Activated CD4-positive, alpha-beta T cell treated with anti-CD3 and anti-CD28 coated beads for 1 hour (primary cell): ENCODE data around the gene MYO1H.
"Not testable (repeated sequence)": the region's sequence is repeated elsewhere in the genome, so short reads cannot be mapped to it uniquely, and the experiment has no call there.

Source experiments
- DNase-seq: peaks from one replicate; pipeline ENCODE4 v3.0.0-alpha.2; 2020

Gene MYO1H

GRCh38 chr12:109451400-109451799, 103.7 kb downstream of the MYO1H start:
- no peak for DNase-seq

GRCh38 chr12:109452489-109452888, 104.8 kb downstream of the MYO1H start:
- DNase-seq = no peak

DNA sequence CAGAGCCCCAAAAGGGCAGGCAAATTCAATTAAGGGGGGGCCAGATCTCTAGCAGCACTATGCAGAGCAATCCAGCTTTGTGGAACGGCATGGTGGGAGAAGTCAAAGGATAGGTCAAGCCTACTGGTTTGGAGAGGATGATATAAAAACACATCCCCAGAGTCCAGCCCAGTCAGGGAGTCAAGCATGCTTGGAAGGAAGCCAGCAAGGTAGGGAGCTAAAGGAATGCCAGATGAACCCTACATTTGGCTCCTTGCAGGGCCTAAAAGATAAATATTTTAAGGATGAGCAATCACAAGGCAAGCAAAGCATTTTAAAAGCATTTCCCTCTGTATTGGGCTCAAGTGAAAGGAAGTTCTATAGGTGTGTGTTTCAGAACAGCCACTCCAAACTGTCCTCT, 108.0 kb downstream of the MYO1H start:
- DNase-seq = no peak

DNA sequence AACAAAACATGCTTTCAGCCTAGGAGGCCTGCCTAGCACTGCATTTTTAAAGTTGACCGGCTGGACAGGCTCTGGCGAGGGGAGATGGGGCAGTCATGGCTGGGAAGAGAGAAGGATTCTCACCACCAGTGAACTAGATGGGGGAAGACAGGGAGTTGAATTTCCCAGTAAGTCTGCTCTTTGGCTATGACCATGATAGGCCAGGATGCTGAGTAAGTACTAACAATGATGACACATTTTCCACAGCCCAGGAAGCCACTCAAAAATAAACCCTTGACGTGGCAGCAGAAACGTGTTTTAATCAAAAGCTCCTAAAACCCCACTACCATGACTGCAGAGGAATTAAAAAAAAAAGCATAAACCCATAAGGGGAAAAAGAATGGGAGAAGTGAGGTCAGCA, 110.4 kb downstream of the MYO1H start:
- DNase-seq = no peak

DNA sequence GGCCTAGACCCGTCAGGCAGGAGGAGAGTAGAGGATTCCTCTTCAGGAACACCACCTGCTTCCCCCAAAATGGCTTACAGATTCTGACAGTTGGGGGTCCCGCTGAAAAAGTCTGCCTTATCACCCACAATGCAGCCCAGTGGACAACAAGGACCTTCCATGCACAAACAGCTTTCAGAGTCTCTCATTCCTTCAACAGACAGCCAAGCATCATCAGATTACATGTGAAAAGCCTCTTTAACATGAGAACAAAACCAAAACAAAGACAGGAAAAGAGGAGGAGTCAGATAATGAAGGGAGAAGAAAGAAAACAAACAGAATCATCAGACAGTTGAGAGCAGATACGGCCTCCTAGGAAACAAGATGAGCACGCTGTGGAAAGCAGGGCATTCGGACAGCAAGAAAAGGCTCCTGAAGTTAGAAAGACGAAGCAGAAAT, 111.1 kb downstream of the MYO1H start:
- DNase-seq = no peak

GRCh38 chr12:109459247-109459646, 111.5 kb downstream of the MYO1H start:
- no peak for DNase-seq

- DNase-seq = no peak
These were observed 112.8 kb downstream of the MYO1H start for GRCh38 chr12:109460538-109460937.

- DNase-seq = no peak
These were observed 113.5 kb downstream of the MYO1H start for GRCh38 chr12:109461049-109461845.

- DNase-seq = no peak
These were observed 114.4 kb downstream of the MYO1H start for GRCh38 chr12:109461846-109462756.

DNA sequence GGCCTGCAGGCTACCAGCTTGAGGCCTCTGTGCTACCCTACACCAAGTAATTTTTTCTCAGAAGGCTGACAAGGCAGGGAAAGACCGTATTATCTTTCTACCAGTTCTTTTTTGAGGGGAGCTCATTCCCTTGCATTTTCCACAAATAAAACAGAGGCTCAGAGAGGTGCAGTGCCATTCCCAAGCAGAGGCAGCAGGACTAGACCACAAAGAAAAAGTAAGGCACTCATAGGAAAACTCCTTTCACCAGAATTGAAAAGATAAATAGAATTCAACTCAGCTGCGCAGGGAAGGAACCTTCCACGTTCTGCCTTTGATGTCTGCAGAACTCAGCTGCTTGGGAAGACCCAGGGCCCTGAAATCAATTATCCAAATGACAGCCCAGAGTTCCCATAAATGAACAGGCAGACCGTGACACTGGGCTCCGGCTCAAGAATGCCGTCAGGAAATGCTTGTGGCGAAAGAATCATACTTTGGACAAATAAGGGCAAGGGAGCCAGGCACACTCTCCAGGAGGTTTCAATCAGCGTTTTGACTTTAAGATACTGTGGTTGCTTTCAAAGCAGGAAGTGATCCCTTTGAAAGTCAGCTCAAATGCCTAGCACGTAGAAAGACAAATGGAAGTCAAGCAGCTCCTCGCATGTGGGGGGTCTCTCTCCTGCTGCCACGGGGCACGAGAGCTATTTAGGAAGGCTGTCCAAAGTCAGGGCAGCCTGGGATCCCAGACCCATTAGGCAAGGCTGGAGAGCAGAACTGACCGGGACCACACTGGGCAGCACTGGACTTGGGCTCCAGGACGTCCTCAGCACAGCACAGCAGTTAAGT, 115.4 kb downstream of the MYO1H start:
- DNase-seq = no peak

GRCh38 chr12:109463756-109464155, 116.1 kb downstream of the MYO1H start:
- DNase-seq = no peak

DNA sequence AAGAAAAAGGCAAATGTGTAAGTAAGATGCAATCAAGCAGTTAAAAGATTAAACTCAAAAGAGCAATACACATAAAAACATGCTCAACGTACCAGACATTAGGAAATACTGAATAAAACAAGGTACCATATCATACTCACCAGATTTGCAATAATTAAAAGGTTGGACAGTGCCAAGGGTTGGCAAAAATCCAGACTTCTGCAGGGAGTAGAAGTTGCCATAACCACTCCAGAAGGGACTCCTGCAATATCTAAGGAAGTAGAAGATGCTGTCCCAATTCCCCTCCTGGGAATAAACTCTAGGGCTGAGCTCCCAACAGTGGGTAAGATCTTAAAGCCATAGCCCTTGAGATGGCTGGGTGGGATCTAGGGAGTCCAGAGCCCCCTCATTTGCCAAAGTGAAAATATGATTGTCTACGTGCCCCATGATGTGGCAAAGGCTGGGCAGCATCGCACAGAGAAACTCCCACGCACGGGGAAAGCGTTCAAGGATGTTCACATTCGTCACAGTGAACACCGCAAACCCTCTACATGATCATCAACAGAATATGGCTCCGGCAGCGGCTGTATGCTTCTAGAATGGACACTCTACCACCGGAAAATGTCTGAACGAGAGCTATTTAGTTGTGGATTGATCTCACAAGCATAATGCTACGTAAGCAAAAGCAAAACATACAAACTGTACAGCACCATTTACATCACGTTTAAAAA, 117.1 kb downstream of the MYO1H start:
- no peak for DNase-seq

DNA sequence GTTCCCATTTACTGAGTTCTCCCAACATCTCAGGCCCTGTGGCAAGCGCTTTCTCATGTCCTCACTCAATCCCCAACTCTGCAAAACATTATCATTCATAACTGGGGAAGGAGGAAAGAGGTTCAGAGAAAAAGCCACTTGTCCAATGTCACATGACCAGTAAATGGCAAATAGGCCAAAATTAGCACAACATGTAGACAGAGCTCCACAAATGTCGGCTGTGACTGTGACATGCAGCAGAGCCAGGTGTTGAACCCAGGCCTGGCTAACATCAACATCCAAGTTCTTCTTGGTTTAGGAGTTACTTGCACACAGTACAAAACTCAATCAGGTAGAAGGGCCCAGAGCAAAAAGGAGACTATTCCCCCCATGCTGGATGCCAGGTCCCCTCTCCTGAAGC, 118.6 kb downstream of the MYO1H start:
- no peak for DNase-seq

DNA sequence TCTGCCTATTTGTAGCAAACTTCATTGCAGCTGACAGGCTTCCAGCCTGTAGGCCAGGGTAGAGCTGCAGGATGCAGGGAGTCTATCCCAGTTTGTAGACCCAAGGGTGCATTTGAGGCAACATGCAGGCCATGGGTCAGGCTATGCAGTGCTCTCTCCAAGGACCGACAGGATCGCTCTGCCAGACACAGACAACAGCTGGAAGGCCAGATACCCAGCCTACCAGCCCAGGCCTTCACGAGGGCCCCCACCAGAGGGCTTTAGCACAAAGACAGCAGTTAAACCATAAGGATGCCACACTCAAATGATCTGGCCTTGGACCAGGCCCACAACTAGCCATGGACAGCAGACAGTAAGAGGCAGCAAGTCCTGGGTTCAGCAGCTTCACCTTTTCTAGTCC, 119.1 kb downstream of the MYO1H start:
- no peak for DNase-seq

GRCh38 chr12:109467978-109468676, 120.4 kb downstream of the MYO1H start:
- DNase-seq = no peak

DNA sequence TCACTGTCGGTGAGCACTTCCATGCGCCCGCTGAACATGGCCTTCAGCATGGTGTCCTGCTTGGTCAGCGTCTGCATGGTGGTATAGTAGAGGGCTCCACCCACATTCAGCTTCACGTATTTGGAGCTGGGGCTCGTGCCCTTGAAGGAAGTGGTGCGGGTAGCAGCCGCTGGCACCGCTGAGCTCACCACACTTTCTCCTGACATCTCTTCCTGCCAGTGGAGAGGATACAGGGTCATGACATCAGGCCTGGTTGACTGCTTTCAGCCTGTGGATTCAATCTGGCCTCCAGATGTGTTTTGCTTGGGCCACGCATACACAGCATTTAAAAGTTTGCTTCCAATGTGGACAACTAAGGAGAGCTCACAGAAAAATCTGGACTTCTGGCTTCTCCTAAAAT, 121.8 kb downstream of the MYO1H start:
- no peak for DNase-seq

- DNase-seq = no peak
These were observed 125.3 kb downstream of the MYO1H start for GRCh38 chr12:109473006-109473405.

DNA sequence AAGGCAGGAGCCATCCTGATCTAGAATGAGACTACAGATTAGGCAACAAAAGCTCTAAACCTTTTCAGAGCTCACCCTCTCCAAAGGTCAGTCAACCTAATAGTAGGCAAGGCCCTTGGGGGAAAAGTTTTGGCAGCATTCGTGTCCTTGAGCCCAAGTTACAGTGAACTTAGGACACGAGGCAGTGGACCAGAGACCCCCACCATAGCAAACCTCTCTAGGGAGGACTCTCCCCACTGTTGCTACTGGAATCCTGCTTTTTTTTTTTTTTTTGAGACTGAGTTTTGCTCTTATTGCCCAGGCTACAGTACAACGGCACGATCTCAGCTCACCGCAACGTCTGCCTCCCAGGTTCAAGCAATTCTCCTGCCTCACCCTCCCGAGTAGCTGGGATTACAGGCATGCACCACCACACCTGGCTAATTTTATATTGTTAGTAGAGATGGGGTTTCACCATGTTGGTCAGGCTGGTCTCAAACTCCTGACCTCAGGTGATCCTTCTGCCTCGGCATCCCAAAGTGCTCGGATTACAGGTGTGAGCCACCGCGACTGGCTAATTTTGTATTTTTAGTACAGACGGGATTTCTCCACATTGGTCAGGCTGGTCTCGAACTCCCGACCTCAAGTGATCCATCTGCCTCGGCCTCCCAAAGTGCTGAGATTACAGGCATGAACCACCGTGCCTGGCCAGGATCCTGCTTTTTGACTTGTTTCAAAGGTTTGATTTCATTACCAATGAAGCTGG, 126.0 kb downstream of the MYO1H start:
- not testable (repeated sequence) for DNase-seq

DNA sequence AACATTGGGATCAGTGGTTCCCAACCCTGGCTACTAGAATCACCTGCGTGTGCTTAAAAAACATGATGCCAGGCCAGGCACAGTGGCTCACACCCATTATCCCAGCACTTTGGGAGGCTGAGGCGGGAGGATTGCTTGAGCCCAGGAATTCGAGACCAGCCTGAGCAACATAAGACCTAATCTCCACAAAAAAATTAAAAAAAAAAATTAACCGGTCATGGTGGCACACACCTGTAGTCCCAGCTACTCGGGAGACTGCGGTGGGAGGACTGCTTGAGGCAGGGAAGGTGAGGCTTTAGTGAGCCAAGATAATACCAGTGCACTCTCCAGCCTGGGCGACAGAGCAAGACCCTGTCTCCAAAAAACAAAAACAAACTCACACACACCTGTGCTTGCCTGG, 127.4 kb downstream of the MYO1H start:
- no peak for DNase-seq

DNA sequence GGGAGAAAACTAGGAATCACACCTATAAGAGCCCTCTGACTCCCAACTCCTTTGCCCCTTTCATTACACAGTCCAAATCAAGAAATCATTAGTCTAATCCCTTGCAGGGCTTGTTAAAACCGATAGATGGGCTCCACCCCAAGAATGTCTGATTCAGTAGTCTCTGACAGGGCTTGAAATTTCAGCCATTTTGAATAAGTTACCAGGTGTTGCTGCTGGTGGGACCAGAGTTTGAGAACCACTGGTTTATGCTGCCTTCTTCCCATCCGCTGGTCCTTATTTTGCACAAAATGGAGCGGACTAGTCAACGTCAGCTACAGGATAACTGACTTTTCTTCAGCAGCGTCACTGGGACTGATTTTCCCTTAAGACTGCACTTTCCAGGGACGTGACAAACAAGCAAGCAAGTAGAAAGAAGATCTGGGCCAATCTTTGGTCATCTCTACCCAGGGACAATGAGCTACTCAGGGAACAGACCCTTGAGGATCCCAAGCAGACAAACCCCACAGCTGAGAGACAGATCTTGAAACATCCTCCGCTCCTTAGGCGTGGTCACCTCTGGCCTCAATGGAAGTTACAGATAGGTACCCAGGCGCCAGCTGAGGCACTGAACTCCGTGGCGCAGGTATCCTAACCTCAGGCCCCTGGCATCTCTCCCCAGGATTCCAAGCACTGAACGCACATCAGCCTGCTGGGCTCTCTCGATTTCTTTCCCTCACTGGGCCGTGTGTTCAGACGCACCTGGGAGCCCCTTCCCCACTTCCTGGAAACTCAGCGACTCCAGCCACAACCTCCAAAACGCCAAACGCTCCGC, 128.5 kb downstream of the MYO1H start:
- DNase-seq = no peak
